NCI-H2171 (cell line): ENCODE measurements around the gene OPN4.

Experiments
- DNase-seq: peaks from one replicate; lab custom pipeline; 2025; lab: John Stamatoyannopoulos, UW

OPN4 gene

GRCh38 chr10:86647773-86648703 is 6.3 kb upstream of the OPN4 start:
- DNase-seq: no peak

GRCh38 chr10:86648704-86649427 is 5.5 kb upstream of the OPN4 start:
- DNase-seq: no peak

GRCh38 chr10:86649471-86650150 is 4.7 kb upstream of the OPN4 start:
- no peak for DNase-seq

GRCh38 chr10:86650151-86650550 is 4.2 kb upstream of the OPN4 start:
- no peak for DNase-seq

GRCh38 chr10:86651021-86651471 is 3.3 kb upstream of the OPN4 start:
- DNase-seq: no peak

- DNase-seq: no peak
Measured at GRCh38 chr10:86651631-86652331, 2.6 kb upstream of the OPN4 start.

GRCh38 chr10:86652361-86653202 is 1.8 kb upstream of the OPN4 start:
- no peak for DNase-seq

- DNase-seq: no peak
Measured at GRCh38 chr10:86653379-86653778, 968 bp upstream of the OPN4 start.

GRCh38 chr10:86653987-86654386 is 360 bp upstream of the OPN4 start:
- DNase-seq: no peak

GRCh38 chr10:86655173-86655540 is 810 bp downstream of the OPN4 start:
- no peak for DNase-seq

- DNase-seq: no peak
Measured at GRCh38 chr10:86655596-86655995, 1.2 kb downstream of the OPN4 start.

GRCh38 chr10:86657011-86657395 is 2.7 kb downstream of the OPN4 start:
- DNase-seq: no peak

GRCh38 chr10:86657396-86658011 is 3.2 kb downstream of the OPN4 start:
- DNase-seq: no peak

- DNase-seq: no peak
Measured at GRCh38 chr10:86658261-86658741, 4.0 kb downstream of the OPN4 start.

GRCh38 chr10:86658751-86659150 is 4.4 kb downstream of the OPN4 start:
- DNase-seq: no peak

- DNase-seq: no peak
Measured at GRCh38 chr10:86659161-86659691, 4.9 kb downstream of the OPN4 start.

GRCh38 chr10:86659721-86660453 is 5.5 kb downstream of the OPN4 start:
- DNase-seq: no peak

GRCh38 chr10:86661161-86662025 is 7.0 kb downstream of the OPN4 start:
- no peak for DNase-seq
